ENCODE data around the gene IGF2.

IGF2 gene

DNA sequence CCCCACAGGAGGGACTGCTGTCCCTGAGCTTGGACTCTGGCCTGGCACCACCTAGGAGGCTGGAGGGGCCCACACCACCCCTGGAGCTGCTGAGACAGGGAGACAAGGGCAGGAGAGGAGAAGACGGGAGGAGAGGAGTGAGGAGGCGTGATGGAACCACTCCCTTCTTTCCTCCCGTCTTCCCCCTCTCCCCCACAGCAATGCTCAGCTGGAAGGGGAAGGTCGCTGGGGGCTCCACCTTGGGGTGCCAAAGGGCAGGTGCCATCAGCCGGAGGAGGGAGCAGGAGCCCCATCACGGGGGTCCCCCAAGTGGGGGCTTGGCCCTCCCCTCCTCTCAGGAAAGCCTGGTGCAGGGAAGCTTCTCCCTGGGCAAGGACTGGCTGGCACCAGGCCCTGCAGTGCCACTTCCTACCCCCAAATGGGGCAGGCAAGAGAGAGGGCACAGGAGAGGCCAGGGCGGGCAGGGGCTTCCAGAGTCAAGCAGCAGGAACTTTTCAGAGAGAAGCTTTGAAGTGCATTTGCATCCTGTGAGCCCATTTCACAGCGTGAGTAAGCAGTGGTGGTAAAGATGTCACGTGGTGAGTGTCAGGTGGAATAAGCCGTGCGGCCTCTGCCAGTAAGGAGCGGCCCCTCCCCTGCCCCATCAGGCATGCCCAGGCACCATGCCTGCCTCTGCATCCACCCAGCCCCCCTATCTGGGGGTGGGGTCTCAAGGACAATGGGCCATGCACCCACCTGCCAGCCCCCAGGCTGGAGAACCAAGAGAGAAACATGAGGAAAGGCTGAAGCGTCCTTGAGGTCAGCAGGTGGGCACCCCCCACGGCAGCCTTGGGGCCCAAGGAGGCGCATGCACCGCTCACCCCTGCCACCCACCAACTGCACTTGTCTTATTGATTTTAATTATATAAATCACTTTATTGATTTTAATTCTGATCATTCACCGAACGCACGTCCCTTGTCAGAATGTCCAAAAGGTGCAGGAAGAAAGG, 4.9 kb downstream of the IGF2 start:
- Histone ChIP-seq H3K27me3 (ENCODE audit: insufficient read depth, low read length) (no peaks in the 10 kb centered on the region), H3K4me2 (ENCODE audit: low read length) (no peak overlapping the region), H3K9me3 (ENCODE audit: low read length) (no peaks in the 10 kb centered on the region), H3K27ac (ENCODE audit: low read depth, low read length, poor library complexity, severe bottlenecking) (no peak overlapping the region), H3K9ac (ENCODE audit: low read length) (no peak overlapping the region), H3K4me1 (ENCODE audit: insufficient read depth, low read length, severe bottlenecking) (no peaks in the 10 kb centered on the region), H3F3A (ENCODE audit: insufficient read depth, low read length) (no peaks in the 10 kb centered on the region), H3K36me3 (ENCODE audit: insufficient read depth, low read length) (no peaks in the 10 kb centered on the region), H3K9me2 (ENCODE audit: low read depth, low read length) (no peaks in the 10 kb centered on the region), H3K79me2 (ENCODE audit: insufficient read depth, low read length) (no peaks in the 10 kb centered on the region), H3K4me3 (ENCODE audit: low read depth, low read length, poor library complexity, severe bottlenecking) (no peak overlapping the region), H4K20me1 (ENCODE audit: insufficient read depth, low read length) (no peaks in the 10 kb centered on the region), H2AFZ (ENCODE audit: low read length) (no peak overlapping the region)
- TF ChIP-seq, protein P1, sequence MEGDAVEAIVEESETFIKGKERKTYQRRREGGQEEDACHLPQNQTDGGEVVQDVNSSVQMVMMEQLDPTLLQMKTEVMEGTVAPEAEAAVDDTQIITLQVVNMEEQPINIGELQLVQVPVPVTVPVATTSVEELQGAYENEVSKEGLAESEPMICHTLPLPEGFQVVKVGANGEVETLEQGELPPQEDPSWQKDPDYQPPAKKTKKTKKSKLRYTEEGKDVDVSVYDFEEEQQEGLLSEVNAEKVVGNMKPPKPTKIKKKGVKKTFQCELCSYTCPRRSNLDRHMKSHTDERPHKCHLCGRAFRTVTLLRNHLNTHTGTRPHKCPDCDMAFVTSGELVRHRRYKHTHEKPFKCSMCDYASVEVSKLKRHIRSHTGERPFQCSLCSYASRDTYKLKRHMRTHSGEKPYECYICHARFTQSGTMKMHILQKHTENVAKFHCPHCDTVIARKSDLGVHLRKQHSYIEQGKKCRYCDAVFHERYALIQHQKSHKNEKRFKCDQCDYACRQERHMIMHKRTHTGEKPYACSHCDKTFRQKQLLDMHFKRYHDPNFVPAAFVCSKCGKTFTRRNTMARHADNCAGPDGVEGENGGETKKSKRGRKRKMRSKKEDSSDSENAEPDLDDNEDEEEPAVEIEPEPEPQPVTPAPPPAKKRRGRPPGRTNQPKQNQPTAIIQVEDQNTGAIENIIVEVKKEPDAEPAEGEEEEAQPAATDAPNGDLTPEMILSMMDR (IDR thresholded peaks at IDR 0.05; ENCODE audit: low read length) = no peak
- TF ChIP-seq EZH2 (IDR thresholded peaks at IDR 0.05; ENCODE audit: borderline replicate concordance, low read length) = no peak

DNA sequence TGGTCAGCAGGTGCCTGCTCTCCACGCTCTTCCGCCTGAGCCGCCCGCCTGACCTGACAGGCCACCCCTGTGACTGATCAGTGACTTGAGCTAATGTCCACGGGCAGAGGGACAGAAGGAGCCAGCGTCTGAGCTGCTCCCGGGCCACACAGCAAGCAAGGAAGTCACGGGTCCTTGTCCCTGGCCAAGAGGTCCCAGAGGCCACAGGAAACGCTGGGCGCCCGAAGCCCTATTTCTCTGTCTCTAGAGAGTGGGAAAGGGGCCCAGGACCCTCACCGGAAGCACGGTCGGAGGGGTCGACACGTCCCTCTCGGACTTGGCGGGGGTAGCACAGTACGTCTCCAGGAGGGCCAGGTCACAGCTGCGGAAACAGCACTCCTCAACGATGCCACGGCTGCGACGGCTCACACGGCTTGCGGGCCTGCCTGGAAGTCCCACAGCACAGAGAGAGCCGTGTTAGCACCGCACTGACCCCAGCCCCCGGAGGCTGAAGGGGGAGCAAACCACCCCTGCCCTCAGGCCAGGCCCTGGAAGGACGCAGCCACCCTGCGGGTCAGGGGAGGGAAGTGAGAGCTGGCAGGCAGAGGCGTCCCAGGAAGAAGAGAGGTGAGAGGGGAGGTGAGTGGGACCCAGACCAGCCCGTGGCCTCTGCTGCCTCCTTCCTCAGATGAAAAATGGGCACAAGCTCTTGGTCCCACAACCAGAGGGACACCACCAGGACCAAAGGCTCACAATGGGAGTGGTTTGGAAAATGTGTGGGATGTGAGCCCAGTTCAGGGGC, 5.8 kb downstream of the IGF2 start:
- Histone ChIP-seq H3K4me3 (ENCODE audit: low read depth, low read length, poor library complexity, severe bottlenecking) (no peak overlapping the region), H3K4me1 (ENCODE audit: insufficient read depth, low read length, severe bottlenecking) (no peaks in the 10 kb centered on the region), H3F3A (ENCODE audit: insufficient read depth, low read length) (no peaks in the 10 kb centered on the region), H3K36me3 (ENCODE audit: insufficient read depth, low read length) (no peaks in the 10 kb centered on the region), H3K27me3 (ENCODE audit: insufficient read depth, low read length) (no peaks in the 10 kb centered on the region), H4K20me1 (ENCODE audit: insufficient read depth, low read length) (no peaks in the 10 kb centered on the region), H3K4me2 (ENCODE audit: low read length) (no peak overlapping the region), H3K9me2 (ENCODE audit: low read depth, low read length) (no peaks in the 10 kb centered on the region), H3K9ac (ENCODE audit: low read length) (no peak overlapping the region), H3K79me2 (ENCODE audit: insufficient read depth, low read length) (no peaks in the 10 kb centered on the region), H3K9me3 (ENCODE audit: low read length) (no peaks in the 10 kb centered on the region), H3K27ac (ENCODE audit: low read depth, low read length, poor library complexity, severe bottlenecking) (no peak overlapping the region), H2AFZ (ENCODE audit: low read length) (no peak overlapping the region)
- TF ChIP-seq, protein P1 (IDR thresholded peaks at IDR 0.05; ENCODE audit: low read length) = no peak
- no peak for TF ChIP-seq EZH2 (IDR thresholded peaks at IDR 0.05; ENCODE audit: borderline replicate concordance, low read length)

DNA sequence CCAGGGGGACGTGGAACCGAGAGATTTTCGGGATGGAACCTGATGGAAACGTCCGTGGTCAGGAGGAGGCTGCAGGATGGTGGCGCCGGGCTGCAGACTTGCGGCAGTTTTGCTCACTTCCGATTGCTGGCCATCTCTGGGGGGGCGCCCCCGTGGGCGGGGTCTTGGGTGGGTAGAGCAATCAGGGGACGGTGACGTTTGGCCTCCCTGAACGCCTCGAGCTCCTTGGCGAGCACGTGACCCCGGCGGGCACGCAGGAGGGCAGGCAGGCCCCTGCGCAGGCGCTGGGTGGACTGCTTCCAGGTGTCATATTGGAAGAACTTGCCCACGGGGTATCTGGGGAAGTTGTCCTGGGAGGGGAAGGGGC, 6.3 kb downstream of the IGF2 start:
- H3K9me2 ChIP-seq (ENCODE audit: low read depth, low read length) = no peaks in the 10 kb centered on the region
- no peak overlapping the region for H2AFZ ChIP-seq (ENCODE audit: low read length)
- H3K4me1 ChIP-seq (ENCODE audit: insufficient read depth, low read length, severe bottlenecking) = no peaks in the 10 kb centered on the region
- no peak overlapping the region for H3K4me3 ChIP-seq (ENCODE audit: low read depth, low read length, poor library complexity, severe bottlenecking)
- no peaks in the 10 kb centered on the region for H3K27me3 ChIP-seq (ENCODE audit: insufficient read depth, low read length)
- no peak overlapping the region for H3K9ac ChIP-seq (ENCODE audit: low read length)
- no peaks in the 10 kb centered on the region for H3K36me3 ChIP-seq (ENCODE audit: insufficient read depth, low read length)
- H3K27ac ChIP-seq (ENCODE audit: low read depth, low read length, poor library complexity, severe bottlenecking) = no peak overlapping the region
- H3K4me2 ChIP-seq (ENCODE audit: low read length) = no peak overlapping the region
- no peaks in the 10 kb centered on the region for H3K79me2 ChIP-seq (ENCODE audit: insufficient read depth, low read length)
- H4K20me1 ChIP-seq (ENCODE audit: insufficient read depth, low read length) = no peaks in the 10 kb centered on the region
- H3K9me3 ChIP-seq (ENCODE audit: low read length) = no peaks in the 10 kb centered on the region
- TF ChIP-seq, protein P1 (IDR thresholded peaks at IDR 0.05; ENCODE audit: low read length) = no peak
- no peak for TF ChIP-seq EZH2 (IDR thresholded peaks at IDR 0.05; ENCODE audit: borderline replicate concordance, low read length)
- H3F3A ChIP-seq (ENCODE audit: insufficient read depth, low read length) = no peaks in the 10 kb centered on the region

All from OCI-LY1 (cell line).